Brain microvascular endothelial cell (primary cell): Measurements from ENCODE around the gene UBXN1.
"Not testable (repeated sequence)": the region's sequence is repeated elsewhere in the genome, so short reads cannot be mapped to it uniquely, and the experiment has no call there.

Experiments used
- DNase-seq: peaks from one replicate; pipeline ENCODE4 v3.0.0-alpha.2; 2020
- H3K27ac ChIP-seq: fragments of 250-450 bp; sonication (Bioruptor Pico); 2 replicates; pipeline ENCODE4 v1.5.1; 2020; ENCODE audit warnings: mild to moderate bottlenecking, moderate library complexity
- H3K27me3 ChIP-seq: fragments of 250-450 bp; sonication (Bioruptor Pico); replicated peaks from 2 replicates; pipeline ENCODE4 v1.5.1; 2020; ENCODE audit warnings: mild to moderate bottlenecking
- H3K36me3 ChIP-seq: fragments of 250-450 bp; sonication (Bioruptor Pico); replicated peaks from 2 replicates; pipeline ENCODE4 v1.5.1; 2020; ENCODE audit warnings: mild to moderate bottlenecking
- H3K4me3 ChIP-seq: 2 replicates; pipeline ENCODE4 v1.5.1; 2011; ENCODE audit warnings: low read depth, mild to moderate bottlenecking, control low read depth, low read length, moderate library complexity
- CTCF ChIP-seq: IDR thresholded peaks from 2 replicates; pipeline ENCODE4 v1.5.1; 2011; ENCODE audit warnings: low read depth, mild to moderate bottlenecking, moderate library complexity, low read length, control low read depth, inconsistent platforms; ENCODE audit errors: missing control alignments
- in situ Hi-C: cut with HindIII; loops from 2 replicates; pipeline ENCODE4 v1.10.0; 2017; ENCODE audit warnings: low sequenced_read_pairs, low pct_ligation_motif_present

UBXN1 gene

GRCh38 chr11:62654297-62654696 lies 24.6 kb downstream of the UBXN1 start:
- Histone ChIP-seq H3K36me3 (peaks cover 4% of the 10 kb centered on the region), H3K27ac (no peak overlapping the region), H3K27me3 (no peaks in the 10 kb centered on the region), H3K4me3 (no peak overlapping the region)
- no peak for DNase-seq
- TF ChIP-seq CTCF, result no peak
- in situ Hi-C loops, result no loop called here

GRCh38 chr11:62652161-62653006 lies 26.5 kb downstream of the UBXN1 start:
- in situ Hi-C loops, result no loop called here
- Histone ChIP-seq H3K27me3 (no peaks in the 10 kb centered on the region), H3K4me3 (peak overlapping the region; percentile 79), H3K27ac (peak overlapping the region; percentile 61), H3K36me3 (peaks cover 18% of the 10 kb centered on the region)
- no peak for DNase-seq
- TF ChIP-seq CTCF, result no peak

GRCh38 chr11:62650283-62650682 lies 28.6 kb downstream of the UBXN1 start:
- in situ Hi-C loops, DNase-seq, H3K4me3 ChIP-seq, H3K27me3 ChIP-seq, H3K27ac ChIP-seq: not testable (repeated sequence)
- H3K36me3 ChIP-seq, result peaks cover 18% of the 10 kb centered on the region

- in situ Hi-C loops, result no loop called here
- no peak for TF ChIP-seq CTCF
- no peak for DNase-seq
- Histone ChIP-seq H3K4me3 (no peak overlapping the region), H3K36me3 (peaks cover 22% of the 10 kb centered on the region), H3K27ac (no peak overlapping the region), H3K27me3 (no peaks in the 10 kb centered on the region)
Measured at GRCh38 chr11:62649486-62649885, 29.4 kb downstream of the UBXN1 start.

GRCh38 chr11:62648967-62649364 lies 29.9 kb downstream of the UBXN1 start:
- Histone ChIP-seq H3K36me3 (peaks cover 27% of the 10 kb centered on the region), H3K27me3 (no peaks in the 10 kb centered on the region), H3K4me3 (no peak overlapping the region), H3K27ac (no peak overlapping the region)
- no peak for TF ChIP-seq CTCF
- DNase-seq, result no peak
- in situ Hi-C loops, result no loop called here

- no peak for DNase-seq
- H3K27ac ChIP-seq, result no peak overlapping the region
- no peak for TF ChIP-seq CTCF
- H3K27me3 ChIP-seq, result no peaks in the 10 kb centered on the region
- no peak overlapping the region for H3K4me3 ChIP-seq
- H3K36me3 ChIP-seq, result peaks cover 32% of the 10 kb centered on the region
- in situ Hi-C loops, result no loop called here
Measured at GRCh38 chr11:62648185-62648966, 30.5 kb downstream of the UBXN1 start.
